A549 treated with ZK216348 at 1 μM for 4 hours (cell line): ENCODE measurements around the gene PPM1K. TPM values are rescaled to one million over a fixed set of nuclear protein-coding genes. Genes with fewer than 3 reads are reported as not detected.

Experiments used
- total RNA-seq: library from RNA; stranded (reverse); fragments of 200-300 nt; extraction: Qiagen RNA extraction; gene quantifications from 5 replicates; pipeline ENCODE4 v1.2.3, GENCODE V29; 2022; ENCODE audit warnings: low read depth

The PPM1K gene
- 0.58 to 1.1 TPM (median 0.82 TPM) in 5 replicates for total RNA-seq

DNA sequence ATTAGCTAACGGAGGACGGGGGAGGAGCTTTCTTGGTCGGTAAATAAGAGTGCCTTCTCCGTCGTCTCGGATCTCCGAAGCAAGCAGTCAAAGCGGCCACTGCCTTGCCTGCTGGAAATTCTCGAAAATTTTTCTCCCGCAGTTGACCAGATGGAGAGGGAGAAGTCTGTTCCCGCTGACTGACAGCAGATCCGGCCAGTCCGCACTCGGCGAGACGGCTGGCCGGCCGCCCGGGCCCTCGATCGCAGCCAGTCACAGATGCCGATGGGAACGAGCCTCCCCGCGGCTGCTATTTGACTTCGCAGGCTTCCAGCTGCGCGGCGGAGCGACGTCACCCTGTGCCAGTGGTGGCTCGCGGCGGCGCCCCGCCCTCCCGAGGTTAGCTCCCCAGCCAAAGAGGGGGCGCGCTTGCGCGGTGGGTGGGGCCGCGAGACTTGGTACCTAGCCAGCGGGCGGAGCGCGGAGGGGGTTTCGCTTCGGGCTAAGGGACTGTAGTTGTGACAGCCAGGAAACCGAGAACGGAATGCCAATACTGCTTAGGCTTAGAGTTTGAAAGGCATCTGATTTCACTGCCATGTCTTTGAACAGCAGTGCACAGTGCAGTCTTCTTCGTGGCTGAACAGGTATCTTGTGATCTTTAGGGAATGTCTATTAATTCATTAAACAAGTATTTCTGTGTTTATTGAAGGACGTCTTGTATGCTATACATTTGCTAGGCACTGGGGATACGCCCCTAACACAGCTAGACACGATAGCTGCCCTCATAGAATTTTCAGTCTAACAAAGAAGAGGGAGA lies at the start of gene PPM1K:
Gene PPM1K (minus strand): TSS at position 123 of the 796 bp plus-strand sequence. CDS start 5,978 bp downstream, outside the sequence.

Other genes starting within 250 kb of the PPM1K start
- gene ABCG2, start 125.9 kb downstream of the PPM1K start, total RNA-seq = 16.9 to 20.5 TPM (median 18.3 TPM) in 5 replicates
- gene HERC6, start 94.3 kb upstream of the PPM1K start, total RNA-seq = 2.6 to 3.9 TPM (median 3.6 TPM) in 5 replicates
- gene HERC5, start 172.6 kb upstream of the PPM1K start, total RNA-seq = 3.6 to 4.6 TPM (median 4.1 TPM) in 5 replicates
- gene PYURF, start 239.2 kb upstream of the PPM1K start, total RNA-seq = 54.2 to 83.3 TPM (median 76.3 TPM) in 5 replicates